ENCODE measurements around the gene GPR155.

DNA sequence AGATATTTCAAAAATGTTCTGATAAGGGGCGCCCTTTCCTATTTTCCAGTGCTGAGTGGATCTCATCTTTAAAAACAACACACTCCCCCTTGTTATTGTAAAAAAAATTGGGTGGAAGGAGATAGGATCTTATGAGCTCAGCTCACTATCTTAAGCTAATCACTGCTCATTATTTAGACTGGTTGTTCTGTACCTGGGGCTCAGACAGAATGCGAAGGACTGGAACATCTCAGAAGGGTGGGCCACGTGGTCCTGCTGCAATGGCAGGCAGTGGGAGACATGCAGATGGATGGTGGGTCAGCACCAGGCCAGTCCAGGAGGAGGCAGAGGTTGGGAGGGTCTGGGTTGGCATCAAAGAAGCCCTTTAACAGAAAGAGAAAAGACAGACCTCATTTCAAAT lies 48.3 kb upstream of the GPR155 start:
- TF ChIP-seq, protein P1, sequence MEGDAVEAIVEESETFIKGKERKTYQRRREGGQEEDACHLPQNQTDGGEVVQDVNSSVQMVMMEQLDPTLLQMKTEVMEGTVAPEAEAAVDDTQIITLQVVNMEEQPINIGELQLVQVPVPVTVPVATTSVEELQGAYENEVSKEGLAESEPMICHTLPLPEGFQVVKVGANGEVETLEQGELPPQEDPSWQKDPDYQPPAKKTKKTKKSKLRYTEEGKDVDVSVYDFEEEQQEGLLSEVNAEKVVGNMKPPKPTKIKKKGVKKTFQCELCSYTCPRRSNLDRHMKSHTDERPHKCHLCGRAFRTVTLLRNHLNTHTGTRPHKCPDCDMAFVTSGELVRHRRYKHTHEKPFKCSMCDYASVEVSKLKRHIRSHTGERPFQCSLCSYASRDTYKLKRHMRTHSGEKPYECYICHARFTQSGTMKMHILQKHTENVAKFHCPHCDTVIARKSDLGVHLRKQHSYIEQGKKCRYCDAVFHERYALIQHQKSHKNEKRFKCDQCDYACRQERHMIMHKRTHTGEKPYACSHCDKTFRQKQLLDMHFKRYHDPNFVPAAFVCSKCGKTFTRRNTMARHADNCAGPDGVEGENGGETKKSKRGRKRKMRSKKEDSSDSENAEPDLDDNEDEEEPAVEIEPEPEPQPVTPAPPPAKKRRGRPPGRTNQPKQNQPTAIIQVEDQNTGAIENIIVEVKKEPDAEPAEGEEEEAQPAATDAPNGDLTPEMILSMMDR (IDR thresholded peaks at IDR 0.05; ENCODE audit: low read depth, low read length, poor library complexity, severe bottlenecking): no peak
- no peak for TF ChIP-seq EZH2phosphoT487 (IDR thresholded peaks at IDR 0.05; ENCODE audit: borderline replicate concordance, low read length)

Data from DOHH2 (cell line).